Occipital lobe (tissue), 2 donors: ENCODE results near the gene SH2D4B. TPM values are rescaled to one million over a fixed set of nuclear protein-coding genes. Genes with fewer than 3 reads are reported as not detected.
"Not testable (repeated sequence)": the region's sequence is repeated elsewhere in the genome, so short reads cannot be mapped to it uniquely, and the experiment has no call there.

ENCODE experiments used
- DNase-seq: peaks from one replicate; lab custom pipeline; 2025; lab: John Stamatoyannopoulos, UW
- total RNA-seq: library from RNA; depleted of rRNA; stranded (reverse); fragments of >200 nt; gene quantifications from one replicate; pipeline ENCODE4 v1.2.3, GENCODE V29; 2014

Gene SH2D4B
- total RNA-seq, 1 donor from 2014 or later: 1.4 TPM

- DNase-seq: no peak
Measured at GRCh38 chr10:80524190-80524909, 13.4 kb upstream of the SH2D4B start.

DNA sequence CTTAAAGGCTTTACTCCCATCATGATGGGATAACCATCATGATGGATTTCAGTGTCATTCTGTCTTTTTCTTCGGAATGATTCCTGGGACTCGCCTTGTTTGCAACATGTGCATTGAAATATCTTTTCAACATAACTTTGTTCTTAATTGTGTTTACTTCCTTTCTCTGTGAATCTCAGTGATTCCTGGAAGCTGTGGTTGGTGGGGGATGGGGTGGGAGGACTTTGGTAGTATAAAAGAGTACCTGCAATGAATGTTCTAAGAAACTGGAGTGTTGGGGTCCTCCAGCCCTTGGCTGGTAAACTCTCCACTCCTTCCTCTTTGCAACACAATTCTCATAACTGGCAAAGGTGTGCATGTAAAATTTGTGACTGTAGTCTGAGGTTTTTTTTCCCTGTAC, 11.5 kb upstream of the SH2D4B start:
- DNase-seq: no peak

GRCh38 chr10:80526742-80527141, 11.0 kb upstream of the SH2D4B start:
- no peak for DNase-seq

DNA sequence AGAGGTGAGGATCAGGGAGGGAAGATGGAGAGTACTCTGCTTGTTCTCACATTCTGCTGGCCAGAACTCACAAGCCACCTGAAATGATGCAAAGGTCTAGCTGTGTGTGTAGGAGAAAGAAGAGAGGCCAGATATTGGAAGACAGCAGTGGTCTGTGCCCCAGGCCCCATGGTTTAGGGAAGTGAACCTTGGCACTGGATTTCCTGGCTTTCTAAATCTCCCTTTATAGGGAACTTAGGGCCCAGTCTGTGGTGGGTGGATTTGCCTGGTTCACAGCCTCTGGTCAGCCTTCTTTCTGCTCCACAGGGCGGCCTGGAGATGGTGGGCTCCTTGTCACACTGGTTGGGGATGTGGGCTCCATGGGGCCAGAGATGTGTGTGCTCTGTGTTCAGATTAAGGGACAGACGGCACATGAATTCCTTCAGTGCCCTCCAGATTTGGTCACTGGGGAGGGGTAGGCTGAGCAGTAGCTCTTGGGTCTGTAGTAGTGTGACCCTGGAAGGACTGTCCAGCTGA, 9.5 kb upstream of the SH2D4B start:
- DNase-seq: no peak

GRCh38 chr10:80528901-80529300, 8.8 kb upstream of the SH2D4B start:
- DNase-seq: no peak

DNA sequence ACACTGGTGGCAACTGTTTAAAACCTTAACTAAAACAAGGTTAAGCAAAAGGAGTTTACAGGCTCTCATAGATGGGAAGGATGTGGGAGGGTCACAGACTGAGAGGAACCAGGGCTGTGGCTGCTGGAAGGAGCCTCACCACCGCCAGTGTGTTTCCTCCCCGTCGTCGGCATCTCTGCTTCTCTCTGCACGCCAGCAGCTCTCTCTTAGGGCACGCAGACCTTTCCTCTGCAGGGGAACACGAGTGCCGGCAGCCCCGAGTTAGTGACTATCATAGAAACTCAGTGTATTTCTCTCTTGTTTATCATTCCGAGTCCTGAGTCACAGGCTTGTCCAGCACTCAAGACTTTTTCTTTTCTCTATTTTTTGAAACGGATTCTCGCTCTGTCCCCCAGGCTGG, 8.1 kb upstream of the SH2D4B start:
- DNase-seq: no peak

- no peak for DNase-seq
Measured at GRCh38 chr10:80530251-80530650, 7.5 kb upstream of the SH2D4B start.

DNA sequence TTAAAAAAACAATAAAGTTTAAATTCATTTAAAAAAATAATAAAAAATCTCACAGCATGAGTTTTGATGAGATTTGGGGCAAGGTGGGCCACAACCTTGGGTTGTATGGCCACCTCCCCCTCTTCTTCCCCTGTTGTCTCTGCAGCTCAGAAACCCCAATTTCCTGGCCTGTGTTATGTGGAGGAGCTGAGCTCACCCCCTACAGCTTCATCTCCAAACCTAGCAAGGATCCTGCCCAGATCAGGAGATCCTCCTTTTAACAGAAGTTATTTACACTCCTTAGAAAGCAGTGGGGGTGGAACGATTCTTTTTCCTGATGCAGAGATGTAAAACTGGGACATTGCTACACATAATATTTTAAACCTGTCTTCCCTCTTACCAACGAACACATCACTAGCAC, 6.9 kb upstream of the SH2D4B start:
- no peak for DNase-seq

DNA sequence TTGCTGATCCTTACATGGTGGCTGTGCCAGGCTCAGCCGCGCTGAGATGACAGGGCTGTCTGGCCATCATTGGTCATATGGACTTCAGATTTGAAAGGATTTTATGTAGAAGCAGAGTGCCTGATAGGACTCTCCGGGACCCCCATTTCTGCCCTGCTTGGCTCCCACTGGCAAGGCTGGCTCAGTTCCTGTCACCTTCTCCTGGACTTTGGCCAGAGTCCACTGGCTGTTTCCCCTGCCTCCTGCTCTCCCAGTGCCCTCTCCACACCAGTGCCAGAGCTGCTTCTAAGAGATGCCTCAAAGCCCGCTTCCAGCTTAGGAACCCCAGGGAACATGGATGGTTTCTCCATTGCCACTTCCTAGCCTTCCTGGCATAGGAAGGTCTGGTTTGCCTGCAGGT, 5.1 kb upstream of the SH2D4B start:
- no peak for DNase-seq

- not testable (repeated sequence) for DNase-seq
Measured at GRCh38 chr10:80534059-80534458, 3.6 kb upstream of the SH2D4B start.

DNA sequence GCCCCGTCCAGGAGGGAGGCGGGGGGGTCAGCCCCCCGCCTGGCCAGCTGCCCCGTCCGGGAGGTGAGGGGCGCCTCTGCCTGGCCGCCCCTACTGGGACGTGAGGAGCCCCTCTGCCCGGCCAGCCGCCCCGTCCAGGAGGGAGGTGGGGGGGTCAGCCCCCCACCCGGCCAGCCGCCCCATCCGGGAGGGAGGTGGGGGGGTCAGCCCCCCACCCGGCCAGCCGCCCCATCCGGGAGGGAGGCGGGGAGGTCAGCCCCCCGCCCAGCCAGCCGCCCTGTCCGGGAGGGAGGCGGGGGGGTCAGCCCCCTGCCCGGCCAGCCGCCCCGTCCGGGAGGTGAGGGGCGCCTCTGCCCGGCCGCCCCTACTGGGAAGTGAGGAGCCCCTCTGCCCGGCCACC, 3.1 kb upstream of the SH2D4B start:
- DNase-seq: not testable (repeated sequence)

GRCh38 chr10:80535671-80536360, 1.9 kb upstream of the SH2D4B start:
- no peak for DNase-seq

DNA sequence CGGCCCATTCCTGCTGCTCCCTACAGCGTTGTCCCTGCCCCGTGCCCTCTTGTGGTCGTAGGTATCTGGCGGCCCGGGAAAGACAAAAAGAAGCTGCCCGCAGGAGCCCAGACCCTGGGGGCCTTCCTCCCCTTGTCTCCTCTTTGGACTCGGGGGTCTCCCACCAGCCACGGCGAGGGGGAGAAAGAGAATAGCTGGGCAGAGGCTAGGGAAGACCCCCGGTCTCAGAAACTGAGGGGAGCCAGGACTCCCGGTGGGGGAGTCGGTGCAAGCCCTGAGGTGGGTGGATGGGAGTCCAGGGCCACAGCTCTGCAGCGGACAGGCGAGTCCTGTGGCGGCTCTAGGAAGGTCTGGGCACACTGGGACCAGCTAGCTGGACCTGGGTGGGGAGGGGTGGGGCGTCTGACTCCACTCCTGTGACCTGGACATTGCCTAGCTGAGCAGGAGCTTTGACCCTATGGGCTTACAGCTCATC, 1.3 kb upstream of the SH2D4B start:
- no peak for DNase-seq

DNA sequence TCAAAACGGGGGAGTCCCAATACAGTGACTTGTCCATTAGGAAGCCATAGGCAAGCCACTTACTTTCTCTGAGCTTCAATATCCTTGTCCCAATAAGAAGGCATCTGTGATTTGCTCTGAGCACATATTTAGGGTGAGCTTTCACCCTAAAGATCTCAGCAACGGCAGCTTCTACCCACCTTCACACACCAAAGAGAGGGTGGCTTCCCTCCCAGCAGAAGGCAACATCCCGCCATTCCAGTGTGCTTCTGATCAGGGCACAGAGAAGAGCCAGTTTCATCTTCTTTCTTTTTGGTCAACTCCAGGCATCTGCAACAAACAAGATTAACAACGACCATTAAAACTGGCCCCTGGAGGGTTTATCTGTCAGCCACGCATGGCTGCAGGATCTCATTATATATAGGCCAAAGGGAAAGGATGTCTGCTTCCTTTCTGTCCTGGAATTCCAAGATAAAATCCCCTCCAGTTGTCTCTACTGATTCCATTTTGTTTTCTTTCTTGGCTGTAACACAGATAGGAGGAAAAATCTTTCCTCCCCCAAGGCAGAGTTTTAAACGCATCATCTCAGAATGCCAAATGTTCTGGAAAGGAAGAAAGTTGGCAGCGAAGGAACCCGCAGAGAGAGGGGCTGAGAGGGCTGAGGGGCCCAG, 491 bp upstream of the SH2D4B start:
- DNase-seq: no peak

DNA sequence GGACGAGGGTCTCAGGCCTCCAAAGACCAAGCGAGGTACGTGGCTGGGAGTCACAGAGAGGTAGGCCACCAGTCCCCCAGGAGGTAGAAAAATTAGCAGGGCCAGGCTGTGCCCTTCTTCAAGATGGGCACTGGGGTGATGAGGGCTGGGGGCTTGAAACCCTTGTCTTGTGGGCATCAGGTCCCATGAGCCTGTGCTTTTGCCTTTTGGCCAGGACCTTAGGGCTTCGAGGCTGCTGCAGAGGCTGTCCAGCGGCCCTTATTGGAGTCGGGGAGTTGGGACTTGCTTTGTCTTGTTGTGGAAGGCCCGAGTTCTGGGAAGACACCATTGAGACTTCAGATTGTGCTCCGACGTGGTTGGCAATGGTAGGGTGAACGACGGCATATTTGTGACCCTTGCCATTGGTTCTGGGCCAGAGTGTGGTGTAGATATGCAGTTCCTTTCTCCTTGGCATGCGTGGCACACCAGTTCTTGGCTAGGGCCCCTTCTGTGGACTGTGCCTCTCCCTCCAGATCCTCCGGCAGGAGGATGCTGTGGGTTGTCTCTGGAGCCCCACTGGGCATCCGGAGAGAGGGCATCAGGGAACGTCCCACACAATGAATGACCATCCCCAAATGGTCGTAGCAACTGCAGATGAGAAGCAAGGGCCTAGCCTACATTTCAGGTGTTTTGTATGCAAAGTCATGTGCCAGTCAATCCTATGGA, 931 bp downstream of the SH2D4B start:
- no peak for DNase-seq

- DNase-seq: no peak
Measured at GRCh38 chr10:80539421-80540031, 1.8 kb downstream of the SH2D4B start.

DNA sequence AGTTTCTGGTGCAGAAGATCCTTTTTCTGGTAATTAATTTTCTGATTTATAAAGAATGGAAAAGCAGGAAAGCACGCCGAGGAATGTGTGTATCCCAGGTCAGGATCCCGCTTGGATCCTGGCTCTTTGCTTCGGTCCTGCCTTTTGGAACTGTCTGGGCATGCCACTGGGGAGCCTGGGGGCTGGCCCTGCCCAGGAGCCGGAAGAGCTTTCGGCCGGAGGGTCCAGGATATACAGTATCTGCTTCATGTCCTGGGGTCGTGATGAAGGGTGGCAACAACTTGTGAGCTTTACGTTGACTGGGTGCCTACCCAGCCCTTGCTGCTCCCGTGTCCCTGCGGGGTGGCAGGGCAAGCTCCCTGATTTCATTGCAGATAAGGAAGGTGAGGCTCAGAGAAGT, 2.4 kb downstream of the SH2D4B start:
- no peak for DNase-seq

- no peak for DNase-seq
Measured at GRCh38 chr10:80540618-80540980, 2.9 kb downstream of the SH2D4B start.

DNA sequence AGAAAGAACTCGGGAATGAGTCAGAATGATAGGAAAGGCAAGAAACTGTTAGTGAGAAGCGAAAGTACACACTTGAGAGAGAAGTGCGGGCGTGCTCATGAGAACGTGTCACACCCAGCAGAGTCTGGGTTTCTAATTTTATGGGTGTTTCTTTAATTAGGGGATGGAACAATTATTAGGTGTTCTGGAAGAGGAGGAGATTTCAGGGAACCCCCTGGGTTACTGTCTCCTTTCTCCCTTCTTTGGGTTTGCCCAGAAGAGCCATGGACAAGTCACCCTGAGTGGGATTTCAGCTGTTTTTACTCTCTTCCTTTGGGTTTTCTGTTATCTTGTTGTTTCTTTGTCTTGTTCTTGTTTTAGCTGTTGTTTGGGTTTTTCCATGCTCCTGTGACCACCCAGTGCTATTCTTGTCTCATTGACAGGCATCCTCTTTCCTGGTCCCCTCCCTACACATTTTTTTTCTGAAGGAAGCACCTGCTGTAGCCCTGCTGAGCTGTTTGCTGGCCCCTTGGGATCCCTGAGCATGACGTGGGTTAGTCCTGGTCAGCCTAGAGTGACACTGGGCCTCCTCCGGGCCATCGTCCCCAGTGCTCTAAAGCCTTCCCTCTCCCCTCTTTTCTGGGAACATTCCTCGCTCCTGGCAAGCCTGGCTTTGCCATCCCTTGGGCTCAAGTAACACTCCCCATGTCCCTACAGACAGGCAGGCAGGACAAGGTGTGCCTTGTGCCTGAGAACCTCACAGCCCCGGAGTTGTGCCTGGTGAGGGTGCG, 3.5 kb downstream of the SH2D4B start:
- DNase-seq: no peak

DNA sequence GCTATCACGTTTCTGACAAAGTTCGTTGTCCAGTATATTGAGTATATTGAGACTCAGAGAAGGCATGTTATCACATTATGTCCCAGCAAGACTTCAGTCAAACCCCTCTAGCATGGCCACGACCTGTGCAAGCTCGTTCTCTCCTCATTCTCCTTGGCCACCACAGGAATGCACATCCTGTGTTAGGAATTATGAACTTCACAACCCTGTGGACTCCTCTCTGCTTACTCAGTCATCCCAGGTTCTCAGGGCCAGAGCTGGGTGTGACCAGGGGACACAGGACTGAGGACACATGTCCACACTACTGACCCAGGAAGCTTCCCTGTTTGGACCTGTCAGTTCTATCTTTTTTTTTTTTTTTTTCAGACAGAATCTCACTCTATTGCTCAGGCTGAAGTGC, 4.4 kb downstream of the SH2D4B start:
- DNase-seq: no peak
